HPDE6-E6E7 (cell line): Measurements from ENCODE around the gene CDCA4.

Experiments used
- DNase-seq: peaks from one replicate; pipeline ENCODE4 v3.0.0; 2011; ENCODE audit warnings: missing footprints; ENCODE audit errors: extremely low spot score

CDCA4 gene

DNA sequence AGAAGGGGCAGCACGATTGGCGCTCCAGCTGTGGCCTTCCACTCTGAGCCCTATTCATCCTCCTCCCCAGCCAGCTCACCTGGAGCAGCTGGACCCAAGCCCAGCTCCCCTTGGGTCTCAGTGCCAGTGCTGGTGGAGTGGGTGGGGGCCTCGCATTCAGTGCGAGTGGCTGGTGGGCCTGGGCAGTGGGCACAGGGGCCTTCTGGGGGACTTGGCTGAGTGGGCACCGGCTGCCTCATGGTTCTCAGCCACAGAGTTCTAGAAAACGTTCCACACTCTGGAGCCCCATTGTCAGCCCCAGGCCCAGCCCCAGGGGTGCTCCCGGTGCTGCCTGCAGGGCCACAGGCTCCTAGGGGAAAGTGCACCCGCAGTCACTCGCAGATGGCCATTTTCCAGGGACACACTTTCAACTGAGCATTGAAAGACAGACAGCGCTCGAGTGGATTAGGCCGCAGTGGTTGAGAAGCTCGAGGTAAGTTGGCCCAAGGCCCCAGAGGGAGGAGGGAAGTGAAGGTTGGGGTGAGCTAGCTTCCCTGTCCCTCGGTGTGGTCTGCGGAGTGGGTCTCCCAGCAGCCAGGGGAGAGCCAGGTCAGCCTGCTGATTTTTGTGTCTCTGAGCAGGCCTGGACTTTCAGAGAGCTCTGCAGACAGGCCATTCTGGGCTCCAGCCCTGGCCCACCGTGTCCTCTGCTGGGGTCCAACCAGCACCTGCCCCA, 31.5 kb downstream of the CDCA4 start:
- no peak for DNase-seq

- no peak for DNase-seq
Measured at GRCh38 chr14:104986487-104987164, 34.3 kb downstream of the CDCA4 start.

DNA sequence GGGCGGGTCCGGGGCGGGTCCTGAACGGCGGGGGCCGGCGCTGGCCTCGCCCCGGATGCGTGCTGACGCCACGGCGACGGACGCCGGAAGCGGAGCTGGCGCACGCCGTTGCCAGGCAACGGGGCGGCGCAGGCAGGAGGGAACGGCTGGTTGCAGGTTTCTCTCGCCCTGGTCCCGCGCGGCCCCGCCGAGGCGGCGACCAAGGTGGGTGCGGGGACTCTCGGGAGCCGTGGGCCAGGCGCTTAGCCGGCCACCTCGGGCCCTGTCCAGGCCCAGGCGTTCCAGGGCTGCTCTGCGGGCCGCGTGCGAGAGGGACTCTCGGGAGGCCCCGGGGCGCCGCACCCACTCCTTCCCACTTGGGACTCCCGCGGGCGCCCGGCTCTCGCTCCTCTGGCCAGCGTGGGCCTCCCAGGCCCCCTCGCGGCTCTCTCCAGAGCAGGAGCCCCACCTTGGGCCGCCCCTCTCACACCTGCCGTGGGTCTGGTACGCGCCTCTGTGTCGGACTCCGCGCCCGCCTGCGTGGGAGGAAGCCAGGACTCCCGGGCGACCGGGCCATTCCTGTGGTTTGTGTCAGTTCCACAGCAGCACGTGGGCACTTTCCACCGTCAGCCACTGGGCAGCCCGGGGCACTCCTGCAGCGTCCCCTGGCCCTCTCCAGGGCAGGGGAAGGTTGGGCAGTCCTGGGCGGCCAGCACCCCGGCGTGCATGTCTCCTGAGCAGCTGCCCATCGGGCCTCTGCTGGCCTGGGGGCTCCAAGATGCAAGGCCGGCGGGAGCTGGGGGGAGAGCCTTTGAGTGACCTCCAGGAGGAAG, 35.0 kb downstream of the CDCA4 start, which contains the start of gene CLBA1:
Gene CLBA1 (plus strand): TSS at position 114 of the 812 bp plus-strand sequence. CDS start 644 bp downstream, at position 758.
- DNase-seq = peak; percentile 89

DNA sequence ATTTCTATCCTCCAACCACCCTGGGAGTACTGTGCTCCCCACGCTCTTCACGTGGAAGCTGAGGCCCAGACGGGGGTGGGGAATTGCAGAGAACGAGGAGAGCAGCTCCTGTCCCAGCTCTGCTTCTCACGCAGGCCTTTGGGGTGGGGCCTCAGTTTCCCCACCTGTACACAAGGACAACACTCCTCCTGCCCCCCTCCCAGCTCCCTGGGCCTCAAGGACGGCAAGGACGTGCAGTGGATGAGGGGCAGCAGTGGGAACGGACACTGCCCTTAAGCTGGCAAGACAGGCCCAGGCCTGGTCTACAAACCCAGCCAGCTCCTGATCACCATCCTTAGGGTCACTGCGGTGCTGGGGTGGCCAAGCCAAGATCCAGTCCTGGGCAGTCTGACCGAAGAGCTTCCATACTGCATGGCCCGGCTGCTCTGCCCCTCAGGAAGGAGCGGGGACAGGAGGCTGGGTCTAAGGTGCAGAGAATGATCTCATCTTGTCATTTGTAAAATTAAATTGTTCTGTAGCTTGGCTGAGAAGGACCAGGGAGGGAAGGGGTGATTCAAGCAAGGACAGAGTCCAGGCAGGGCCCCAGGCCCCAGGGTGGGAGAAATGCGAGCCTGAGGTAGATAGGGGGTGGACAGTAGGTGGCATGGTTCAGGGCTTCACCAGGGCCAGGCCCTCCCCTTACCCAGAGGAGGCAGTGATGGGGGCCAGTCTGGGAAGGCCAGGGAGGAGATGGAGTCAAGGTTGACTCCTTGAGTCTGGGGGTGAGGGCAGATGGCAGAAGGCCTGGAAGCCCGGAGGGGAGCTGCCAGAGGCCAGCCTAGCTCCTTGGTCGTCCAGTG, 36.6 kb downstream of the CDCA4 start:
- DNase-seq = no peak

GRCh38 chr14:104983231-104983721, 37.6 kb downstream of the CDCA4 start:
- DNase-seq = no peak

- no peak for DNase-seq
Measured at GRCh38 chr14:104982548-104983230, 38.2 kb downstream of the CDCA4 start.

GRCh38 chr14:104981699-104982541, 39.0 kb downstream of the CDCA4 start:
- DNase-seq = no peak

- no peak for DNase-seq
Measured at GRCh38 chr14:104980611-104981531, 40.0 kb downstream of the CDCA4 start.

GRCh38 chr14:104979758-104980610, 40.9 kb downstream of the CDCA4 start:
- no peak for DNase-seq

DNA sequence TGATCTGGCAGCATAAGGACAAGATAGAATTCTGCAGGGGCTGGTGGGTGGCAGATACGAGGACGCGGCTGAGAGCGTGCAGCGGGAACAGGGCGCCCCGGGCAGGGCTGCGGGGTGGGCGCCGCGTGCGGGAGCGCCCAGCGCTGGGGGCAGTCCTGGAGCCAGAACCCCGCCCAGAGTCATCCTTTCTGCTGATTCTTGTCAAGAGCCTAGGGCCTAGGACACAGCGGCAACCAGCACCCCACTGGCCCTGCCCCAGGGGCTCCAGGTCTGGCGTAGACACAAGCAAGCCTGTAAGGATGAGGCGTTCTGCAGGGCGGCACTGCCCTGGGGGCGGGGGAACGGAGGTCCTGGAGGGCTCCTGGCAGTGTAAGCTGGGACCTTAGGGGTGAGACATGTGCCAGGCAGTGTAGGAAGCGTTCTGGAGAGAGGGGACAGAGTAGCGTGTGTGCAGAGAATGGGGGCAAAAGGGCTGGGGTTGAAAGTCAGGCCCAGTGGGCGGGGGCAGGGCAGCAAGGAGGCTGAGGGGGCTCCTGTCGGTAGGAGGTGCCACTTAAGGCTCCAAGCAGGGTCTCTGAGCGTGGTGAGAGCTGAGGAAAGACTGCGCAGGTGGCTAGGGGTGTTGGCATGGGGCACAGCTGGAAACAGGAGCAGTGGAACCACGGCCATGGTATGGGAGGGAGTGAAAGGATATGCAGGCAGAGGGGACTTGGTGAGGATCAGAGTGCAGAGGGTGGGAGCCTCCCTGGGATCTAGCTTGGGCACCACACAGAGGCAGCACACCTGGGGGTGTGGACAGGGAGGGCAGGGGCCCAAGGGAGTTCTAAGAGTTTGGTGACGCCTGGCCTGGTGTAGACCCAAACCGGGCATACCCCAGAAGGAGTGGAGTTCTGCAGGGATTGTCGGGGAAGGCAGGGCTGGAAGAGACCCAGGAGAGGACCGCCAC, 41.9 kb downstream of the CDCA4 start:
- DNase-seq = no peak

DNA sequence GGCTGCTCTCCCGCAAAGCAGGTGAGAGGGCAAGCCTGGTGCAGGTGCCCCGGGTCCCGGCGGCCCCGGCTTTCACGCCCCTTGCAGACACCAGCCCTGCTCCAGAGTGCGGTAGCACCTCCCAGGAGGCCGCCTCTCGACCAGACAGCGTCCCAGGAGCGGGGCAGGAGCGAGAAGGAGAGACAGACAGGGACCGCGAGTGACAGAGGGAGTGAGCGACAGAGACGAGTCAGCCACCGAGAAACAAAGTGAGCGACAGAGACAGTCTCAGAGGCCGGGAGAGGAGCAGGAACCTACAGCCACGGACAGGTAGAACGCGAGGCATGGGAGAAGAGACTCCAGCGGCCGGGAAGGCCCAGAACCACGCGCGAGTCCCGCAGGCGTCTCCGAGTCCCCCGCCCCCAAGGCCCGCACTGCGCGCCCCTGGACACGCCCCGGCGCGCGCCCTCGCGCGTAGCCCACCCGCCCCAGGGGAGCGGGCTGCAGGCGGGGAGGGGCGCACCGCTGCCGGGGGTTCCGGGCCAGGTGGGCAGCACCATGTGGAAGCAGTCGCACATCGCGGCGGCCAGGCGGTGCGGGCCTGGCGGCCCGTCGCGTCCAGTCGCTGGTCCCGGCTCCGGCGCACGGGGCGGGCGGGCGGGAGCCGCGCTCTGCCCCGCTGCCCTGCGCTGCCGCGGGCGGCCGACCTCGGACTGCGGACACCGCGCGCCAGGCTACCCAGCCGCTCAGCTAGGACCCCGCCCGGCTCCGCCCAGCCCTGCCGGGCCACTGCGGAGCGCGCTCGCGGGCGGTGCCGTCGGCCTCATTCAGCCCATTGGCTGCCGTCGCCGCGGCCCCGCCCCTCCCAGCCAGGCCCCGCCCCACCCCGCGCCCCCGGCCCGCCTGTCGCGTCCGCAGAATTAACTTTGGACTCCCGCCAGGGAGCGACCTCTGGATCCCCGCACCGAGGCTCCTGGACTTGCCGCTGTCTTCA, 42.9 kb downstream of the CDCA4 start, which contains the start of gene AHNAK2:
Gene AHNAK2 (minus strand): TSS at position 694 of the 973 bp plus-strand sequence. CDS start 137 bp downstream, at position 557.
- peak; percentile 74 for DNase-seq

- DNase-seq = no peak
Measured at GRCh38 chr14:104977008-104977680, 43.7 kb downstream of the CDCA4 start.

DNA sequence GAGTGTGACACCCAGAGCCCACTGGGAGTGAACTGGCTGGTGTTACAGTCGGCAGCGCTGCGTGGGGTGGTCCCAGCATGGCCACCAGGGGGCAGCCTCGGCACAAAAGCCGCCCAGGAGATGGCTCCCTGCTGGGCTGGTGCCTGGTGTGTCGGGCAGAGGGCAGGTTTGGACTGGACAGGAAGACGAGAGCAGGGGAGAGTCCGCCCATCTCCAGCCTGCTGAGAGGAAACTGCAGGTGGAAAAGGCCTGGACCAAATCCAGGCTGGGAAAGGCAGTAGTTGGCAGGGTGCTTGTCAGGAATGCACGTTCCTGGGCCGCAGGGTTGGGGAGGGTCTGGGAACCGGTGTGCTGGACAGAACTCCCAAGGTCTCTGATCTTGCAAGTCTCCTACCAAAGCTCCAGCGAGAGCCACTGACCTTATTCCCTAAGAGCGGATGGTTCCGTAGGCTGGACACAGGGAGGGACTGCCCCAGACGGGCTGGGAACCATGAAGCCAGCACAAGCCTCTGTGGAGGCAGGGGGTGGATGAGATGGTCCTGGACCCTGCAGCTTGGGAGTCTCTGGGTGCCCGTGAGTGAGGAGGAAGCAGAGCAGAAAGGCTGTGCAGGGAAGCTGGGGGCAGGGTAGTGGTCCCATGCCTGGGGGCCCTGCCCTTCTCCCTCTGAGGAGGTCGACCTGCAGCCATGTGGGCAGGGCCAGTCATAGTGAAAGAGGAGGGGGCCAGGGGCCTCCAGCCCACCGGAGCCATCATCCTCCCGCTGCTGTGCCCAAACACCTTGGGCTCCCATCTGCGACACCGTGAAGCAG, 44.5 kb downstream of the CDCA4 start:
- peak; percentile 71 for DNase-seq
